ENCODE data around the gene STK16. TPM values are rescaled to one million over a fixed set of nuclear protein-coding genes. Genes with fewer than 3 reads are reported as not detected.

Gene STK16
- total RNA-seq, 8 experiments from 2014 or later: 14.6 to 36.9 (median 23.7) TPM

GRCh38 chr2:219291910-219292490 is 46.7 kb downstream of the STK16 start:
- in situ Hi-C loops (cut with MboI; ENCODE audit: low pct_unique_long_range_greater_than_20kb in 2 of 9, low sequenced_read_pairs in 9 of 9, unreplicated experiment in 9 of 9): no loop called here
- no peak overlapping the region for H3K4me3 ChIP-seq
- H3K4me1 ChIP-seq (replicated peaks in 1 of 2): peaks cover 2 to 8% of the 10 kb centered on the region in 2 donors
- no peak overlapping the region for H3K27ac ChIP-seq
- no peak for ATAC-seq (replicated peaks in 6 of 8)
- WGBS, 10 experiments: 50 to 100% (median 77%) methylated on average over 1 to 3 of the region's 4 CpGs; no CpG with 5 or more reads in 5 of the 10 experiments

- WGBS, 10 experiments: 71 to 100% (median 92%) methylated on average over 1 to 8 of the region's 9 CpGs; no CpG with 5 or more reads in 3 of the 10 experiments
- in situ Hi-C loops (cut with MboI; ENCODE audit: low pct_unique_long_range_greater_than_20kb in 2 of 9, low sequenced_read_pairs in 9 of 9, unreplicated experiment in 9 of 9): no loop called here
- Histone ChIP-seq H3K4me3 (no peak overlapping the region), H3K27ac (no peak overlapping the region), H3K4me1 (replicated peaks in 1 of 2) (peaks cover 2 to 8% of the 10 kb centered on the region in 2 donors)
- ATAC-seq (replicated peaks in 6 of 8): no peak
Measured at GRCh38 chr2:219292616-219293015, 47.3 kb downstream of the STK16 start.

- in situ Hi-C loops (cut with MboI; ENCODE audit: low pct_unique_long_range_greater_than_20kb in 2 of 9, low sequenced_read_pairs in 9 of 9, unreplicated experiment in 9 of 9): no loop called here
- Histone ChIP-seq H3K4me1 (replicated peaks in 1 of 2) (peaks cover 2 to 8% of the 10 kb centered on the region in 2 donors), H3K4me3 (no peak overlapping the region), H3K27ac (no peak overlapping the region)
- WGBS, 10 experiments: 54 to 93% (median 76%) methylated on average over 1 to 4 of the region's 5 CpGs; no CpG with 5 or more reads in 5 of the 10 experiments
- ATAC-seq (replicated peaks in 6 of 8): no peak
Measured at GRCh38 chr2:219293736-219294231, 48.5 kb downstream of the STK16 start.

GRCh38 chr2:219294356-219295351 is 49.4 kb downstream of the STK16 start:
- H3K4me3 ChIP-seq: peak overlapping the region; percentile 28 to 43 (median 37)
- WGBS, 10 experiments: 20 to 77% (median 60%) methylated on average over 1 to 23 of the region's 67 CpGs; no CpG with 5 or more reads in 1 of the 10 experiments
- no peak overlapping the region for H3K27ac ChIP-seq
- in situ Hi-C loops (cut with MboI; ENCODE audit: low pct_unique_long_range_greater_than_20kb in 2 of 9, low sequenced_read_pairs in 9 of 9, unreplicated experiment in 9 of 9): no loop called here
- ATAC-seq (replicated peaks in 6 of 8): peak; percentile 74 to 88 (median 83)
- peaks cover 2 to 15% of the 10 kb centered on the region in 2 donors for H3K4me1 ChIP-seq (replicated peaks in 1 of 2)

DNA sequence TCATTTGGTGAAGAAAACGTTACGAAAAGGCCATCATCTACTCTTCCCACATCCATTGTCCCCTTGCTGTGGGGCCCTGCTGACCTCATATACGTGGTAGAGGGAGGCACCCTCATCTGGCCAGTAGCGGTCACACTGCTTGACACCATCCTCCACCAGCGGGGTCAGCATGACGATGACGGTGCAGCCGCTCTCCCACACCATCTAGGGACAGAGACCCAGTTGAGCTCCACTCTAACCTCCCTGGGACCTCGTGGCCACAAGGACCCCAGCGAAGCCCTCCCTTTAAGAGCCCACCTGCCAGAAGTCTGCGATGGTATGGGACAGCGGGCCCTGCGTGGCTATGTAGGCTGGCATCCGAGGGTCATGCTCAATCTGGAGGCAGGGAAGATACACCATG is 50.9 kb downstream of the STK16 start:
- Histone ChIP-seq H3K4me3 (no peak overlapping the region), H3K27ac (no peak overlapping the region), H3K4me1 (replicated peaks in 1 of 2) (peaks cover 2 to 20% of the 10 kb centered on the region in 2 donors)
- in situ Hi-C loops (cut with MboI; ENCODE audit: low pct_unique_long_range_greater_than_20kb in 2 of 9, low sequenced_read_pairs in 9 of 9, unreplicated experiment in 9 of 9): no loop called here
- WGBS, 10 experiments: 20 to 90% (median 79%) methylated on average over 1 to 3 of the region's 14 CpGs; no CpG with 5 or more reads in 7 of the 10 experiments
- ATAC-seq (replicated peaks in 6 of 8): no peak

DNA sequence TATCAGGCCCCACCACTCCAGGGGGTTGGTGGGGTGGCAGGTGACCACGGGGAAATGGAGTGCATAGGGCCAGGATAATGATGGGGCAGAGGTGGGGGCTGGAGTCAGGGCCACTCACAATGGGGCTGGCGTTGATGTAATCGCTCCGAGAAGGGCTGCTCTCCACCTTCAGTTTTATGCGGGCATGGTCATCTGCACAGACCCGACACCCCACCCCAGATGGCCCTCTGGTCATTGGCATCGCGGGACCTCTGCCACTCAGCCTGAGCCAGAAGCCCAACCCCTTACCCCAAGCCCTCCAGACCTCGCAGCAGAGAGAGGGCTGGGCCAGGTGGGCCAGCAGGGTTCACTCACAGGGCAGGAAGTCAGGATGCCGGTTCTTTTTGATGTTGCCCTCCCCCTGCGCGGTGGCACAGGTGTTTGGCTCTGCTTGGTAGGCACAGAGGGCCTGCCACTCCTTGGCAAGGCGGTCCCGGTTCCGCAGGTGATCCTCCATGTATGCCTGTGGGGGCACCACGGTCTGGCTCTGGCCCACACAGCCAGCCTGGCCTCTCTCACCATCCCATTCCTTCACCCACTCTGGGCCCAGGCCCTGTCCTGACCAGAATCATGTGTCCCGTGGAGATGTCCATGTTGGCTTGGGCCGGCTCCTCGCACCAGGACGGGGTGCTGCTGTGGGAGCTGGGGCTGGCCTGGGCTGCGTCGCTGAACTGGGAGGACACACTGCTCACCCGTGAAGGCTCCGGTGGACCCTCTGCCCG is 51.5 kb downstream of the STK16 start:
- no peak for ATAC-seq (replicated peaks in 6 of 8)
- in situ Hi-C loops (cut with MboI; ENCODE audit: low pct_unique_long_range_greater_than_20kb in 2 of 9, low sequenced_read_pairs in 9 of 9, unreplicated experiment in 9 of 9): no loop called here
- WGBS, 10 experiments: 20 to 100% (median 90%) methylated on average over 1 to 4 of the region's 25 CpGs; no CpG with 5 or more reads in 6 of the 10 experiments
- H3K4me1 ChIP-seq (replicated peaks in 1 of 2): peaks cover 2 to 20% of the 10 kb centered on the region in 2 donors
- no peak overlapping the region for H3K27ac ChIP-seq
- H3K4me3 ChIP-seq: no peak overlapping the region

- H3K4me3 ChIP-seq: no peak overlapping the region
Measured at GRCh38 chr2:219297766-219298456, 52.6 kb downstream of the STK16 start.

GRCh38 chr2:219298759-219299371 is 53.6 kb downstream of the STK16 start:
- Histone ChIP-seq H3K27ac (no peak overlapping the region), H3K4me3 (no peak overlapping the region)
- in situ Hi-C loops (cut with MboI; ENCODE audit: low pct_unique_long_range_greater_than_20kb in 2 of 9, low sequenced_read_pairs in 9 of 9, unreplicated experiment in 9 of 9): no loop called here

More at GRCh38 chr2:219297766-219298456, 52.6 kb downstream of the STK16 start:
- 10 to 100% (median 90%) methylated on average over 1 to 7 of the region's 14 CpGs; no CpG with 5 or more reads in 3 of the 10 experiments for WGBS, 10 experiments
- peaks cover 2 to 20% of the 10 kb centered on the region in 2 donors for H3K4me1 ChIP-seq (replicated peaks in 1 of 2)
- no peak for ATAC-seq (replicated peaks in 6 of 8)
- H3K27ac ChIP-seq: no peak overlapping the region
- in situ Hi-C loops (cut with MboI; ENCODE audit: low pct_unique_long_range_greater_than_20kb in 2 of 9, low sequenced_read_pairs in 9 of 9, unreplicated experiment in 9 of 9): no loop called here

GRCh38 chr2:219299372-219299760 is 54.1 kb downstream of the STK16 start:
- peaks cover 2 to 15% of the 10 kb centered on the region in 2 donors for H3K4me1 ChIP-seq (replicated peaks in 1 of 2)
- no peak overlapping the region for H3K27ac ChIP-seq
- ATAC-seq (replicated peaks in 6 of 8): no peak
- in situ Hi-C loops (cut with MboI; ENCODE audit: low pct_unique_long_range_greater_than_20kb in 2 of 9, low sequenced_read_pairs in 9 of 9, unreplicated experiment in 9 of 9): no loop called here
- 0 to 100% (median 80%) methylated on average over 1 to 2 of the region's 6 CpGs; no CpG with 5 or more reads in 7 of the 10 experiments for WGBS, 10 experiments
- H3K4me3 ChIP-seq: no peak overlapping the region

More at GRCh38 chr2:219298759-219299371, 53.6 kb downstream of the STK16 start:
- WGBS, 10 experiments: 0 to 100% (median 13%) methylated on average over 1 to 11 of the region's 15 CpGs; no CpG with 5 or more reads in 2 of the 10 experiments
- peak; percentile 52 to 71 (median 61) for ATAC-seq (replicated peaks in 6 of 8)
- peaks cover 2 to 20% of the 10 kb centered on the region in 2 donors for H3K4me1 ChIP-seq (replicated peaks in 1 of 2)

All from motor neuron (in vitro differentiated cells).